CD4-positive, alpha-beta T cell treated with Interleukin-17A for 4 hours (primary cell): ENCODE data around the gene FAM90A26.
"Not testable (repeated sequence)": the region's sequence is repeated elsewhere in the genome, so short reads cannot be mapped to it uniquely, and the experiment has no call there.

Experiments
- DNase-seq: peaks from one replicate; pipeline ENCODE4 v3.0.0-alpha.2; 2020; ENCODE audit warnings: mixed read lengths

Gene FAM90A26

GRCh38 chr4:9165990-9166389 is 4.2 kb upstream of the FAM90A26 start:
- DNase-seq, result not testable (repeated sequence)

- not testable (repeated sequence) for DNase-seq
These were observed 40.1 kb downstream of the FAM90A26 start, which contains the start of gene USP17L10 for GRCh38 chr4:9210357-9210756. USP17L10 (plus strand) TSS chr4:9210657; CDS start chr4:9210657, 0 bp downstream.

GRCh38 chr4:9214701-9215100 is 44.5 kb downstream of the FAM90A26 start:
- DNase-seq, result not testable (repeated sequence)

- DNase-seq, result not testable (repeated sequence)
These were observed 44.9 kb downstream of the FAM90A26 start, which contains the start of gene USP17L11 for GRCh38 chr4:9215105-9215504. USP17L11 (plus strand) TSS chr4:9215405; CDS start chr4:9215405, 0 bp downstream.

GRCh38 chr4:9219852-9220251 is 49.6 kb downstream of the FAM90A26 start, which contains the start of gene USP17L12:
USP17L12 (plus strand) TSS chr4:9220152; CDS start chr4:9220152, 0 bp downstream.
- DNase-seq, result not testable (repeated sequence)

- not testable (repeated sequence) for DNase-seq
These were observed 54.4 kb downstream of the FAM90A26 start, which contains the start of gene USP17L13 for GRCh38 chr4:9224596-9224995. USP17L13 (plus strand) TSS chr4:9224896; CDS start chr4:9224896, 0 bp downstream.
